ENCODE measurements around the gene PINLYP.
"Not testable (repeated sequence)": the region's sequence is repeated elsewhere in the genome, so short reads cannot be mapped to it uniquely, and the experiment has no call there.

PINLYP gene

DNA sequence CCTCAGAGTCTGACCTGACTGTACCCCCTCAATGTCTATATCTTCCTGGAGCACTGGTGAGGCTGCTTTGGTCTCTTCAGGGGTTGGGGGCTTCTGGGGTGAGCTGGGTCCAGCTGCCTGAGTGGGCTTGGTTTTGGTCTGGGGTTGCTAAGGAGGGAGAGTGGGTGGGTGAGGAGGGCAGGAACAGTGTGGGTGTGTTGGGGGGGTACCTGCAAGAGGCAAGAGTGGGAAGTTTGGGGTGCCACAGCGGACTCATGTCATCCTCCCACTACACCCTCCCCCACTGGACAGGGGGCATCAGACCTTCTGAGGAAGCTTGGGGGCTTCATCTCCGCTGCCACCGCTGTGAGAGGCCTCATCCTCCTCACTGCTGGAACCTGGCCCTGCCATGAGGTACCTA lies 29.0 kb upstream of the PINLYP start:
- no peak overlapping the region for H3K4me2 ChIP-seq (ENCODE audit: low read length)
- no peak overlapping the region for H4K8ac ChIP-seq (ENCODE audit: low read depth, low read length)
- no peak overlapping the region for H3K56ac ChIP-seq (ENCODE audit: low read length)
- H3K9ac ChIP-seq (ENCODE audit: low read length), result no peak overlapping the region
- no peak for DNase-seq
- no peak overlapping the region for H3K23ac ChIP-seq (ENCODE audit: low read length)
- WGBS (ENCODE audit: extremely low coverage, insufficient coverage, low lambda C conversion rate), result no CpG with 5 or more reads among the region's 3 CpGs
- H2BK15ac ChIP-seq (replicated peaks; ENCODE audit: low read depth), result no peak overlapping the region
- H3K79me1 ChIP-seq (ENCODE audit: low read length), result no peaks in the 10 kb centered on the region
- no peaks in the 10 kb centered on the region for H3K4me1 ChIP-seq (ENCODE audit: control insufficient read depth, low read depth, low read length)
- H4K5ac ChIP-seq (ENCODE audit: low read length), result no peak overlapping the region
- no peak overlapping the region for H3K4ac ChIP-seq (ENCODE audit: low read depth, low read length)
- no peaks in the 10 kb centered on the region for H3K79me2 ChIP-seq (ENCODE audit: control insufficient read depth, insufficient read depth, low read length)
- H3K4me3 ChIP-seq (ENCODE audit: low read length), result no peak overlapping the region
- no peak overlapping the region for H3K27ac ChIP-seq (ENCODE audit: low read depth, low read length)
- H3K18ac ChIP-seq (ENCODE audit: low read length), result no peak overlapping the region
- H2BK120ac ChIP-seq (ENCODE audit: low read depth, low read length), result no peak overlapping the region
- no peak overlapping the region for H2AK5ac ChIP-seq (ENCODE audit: low read length)
- no peak overlapping the region for H2BK5ac ChIP-seq (ENCODE audit: low read length)
- H3K36me3 ChIP-seq (ENCODE audit: control insufficient read depth, insufficient read depth, low read length), result peaks cover 6% of the 10 kb centered on the region
- no peaks in the 10 kb centered on the region for H3K27me3 ChIP-seq (ENCODE audit: insufficient read depth, low read length, poor library complexity)

DNA sequence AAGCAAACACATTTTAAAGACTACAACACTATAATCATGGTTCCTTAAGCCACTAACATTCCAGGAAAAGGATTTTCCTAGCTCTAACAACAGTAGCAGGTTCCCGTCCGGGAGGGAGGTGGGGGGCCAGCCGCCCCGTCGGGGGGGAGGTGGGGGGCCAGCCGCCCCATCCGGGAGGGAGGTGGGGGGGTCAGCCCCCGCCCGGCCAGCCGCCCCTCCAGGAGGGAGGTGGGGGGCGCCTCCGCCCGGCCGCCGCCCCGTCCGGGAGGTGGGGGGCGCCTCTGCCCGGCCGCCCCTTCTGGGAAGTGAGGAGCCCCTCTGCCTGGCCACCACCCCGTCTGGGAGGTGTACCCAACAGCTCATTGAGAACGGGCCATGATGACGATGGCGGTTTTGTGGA lies 27.7 kb upstream of the PINLYP start:
- H3K27ac ChIP-seq (ENCODE audit: low read depth, low read length); H3K79me2 ChIP-seq (ENCODE audit: control insufficient read depth, insufficient read depth, low read length); H2BK5ac ChIP-seq (ENCODE audit: low read length); H4K8ac ChIP-seq (ENCODE audit: low read depth, low read length); H3K18ac ChIP-seq (ENCODE audit: low read length); DNase-seq; H3K56ac ChIP-seq (ENCODE audit: low read length); H3K36me3 ChIP-seq (ENCODE audit: control insufficient read depth, insufficient read depth, low read length); H3K4me2 ChIP-seq (ENCODE audit: low read length); H2BK15ac ChIP-seq (replicated peaks; ENCODE audit: low read depth); H4K5ac ChIP-seq (ENCODE audit: low read length); H3K4me3 ChIP-seq (ENCODE audit: low read length); H2BK120ac ChIP-seq (ENCODE audit: low read depth, low read length); H3K79me1 ChIP-seq (ENCODE audit: low read length); H3K9ac ChIP-seq (ENCODE audit: low read length); H3K4me1 ChIP-seq (ENCODE audit: control insufficient read depth, low read depth, low read length); H3K4ac ChIP-seq (ENCODE audit: low read depth, low read length); H3K27me3 ChIP-seq (ENCODE audit: insufficient read depth, low read length, poor library complexity); H2AK5ac ChIP-seq (ENCODE audit: low read length); H3K23ac ChIP-seq (ENCODE audit: low read length): not testable (repeated sequence)
- WGBS (ENCODE audit: extremely low coverage, insufficient coverage, low lambda C conversion rate), result no CpG with 5 or more reads among the region's 24 CpGs

DNA sequence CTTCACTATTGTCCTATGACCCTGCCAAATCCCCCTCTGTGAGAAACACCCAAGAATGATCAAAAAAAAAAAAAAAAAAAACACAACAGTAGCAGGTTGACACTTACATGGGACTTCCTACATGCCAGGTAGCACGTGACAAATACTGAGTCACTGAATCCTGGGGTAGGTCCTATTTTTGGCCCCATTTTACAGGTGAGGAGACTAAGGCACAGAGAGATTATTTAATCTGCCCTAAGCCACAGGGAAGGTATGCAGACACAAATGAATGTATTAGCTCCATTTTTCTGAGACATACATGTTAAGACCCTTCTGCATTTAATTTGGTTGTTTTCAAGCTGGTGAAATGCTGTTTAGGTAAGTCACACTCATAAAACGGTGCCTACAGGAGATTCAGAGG lies 26.9 kb upstream of the PINLYP start:
- Histone ChIP-seq H3K4me1 (ENCODE audit: control insufficient read depth, low read depth, low read length) (no peaks in the 10 kb centered on the region), H2BK120ac (ENCODE audit: low read depth, low read length) (no peak overlapping the region), H3K79me2 (ENCODE audit: control insufficient read depth, insufficient read depth, low read length) (no peaks in the 10 kb centered on the region), H3K36me3 (ENCODE audit: control insufficient read depth, insufficient read depth, low read length) (peaks cover 6% of the 10 kb centered on the region), H2AK5ac (ENCODE audit: low read length) (no peak overlapping the region), H3K4me3 (ENCODE audit: low read length) (no peak overlapping the region), H4K5ac (ENCODE audit: low read length) (no peak overlapping the region), H3K79me1 (ENCODE audit: low read length) (no peaks in the 10 kb centered on the region), H3K9ac (ENCODE audit: low read length) (no peak overlapping the region), H3K56ac (ENCODE audit: low read length) (no peak overlapping the region), H3K18ac (ENCODE audit: low read length) (no peak overlapping the region), H3K4me2 (ENCODE audit: low read length) (no peak overlapping the region), H3K23ac (ENCODE audit: low read length) (no peak overlapping the region), H3K27me3 (ENCODE audit: insufficient read depth, low read length, poor library complexity) (no peaks in the 10 kb centered on the region), H3K4ac (ENCODE audit: low read depth, low read length) (no peak overlapping the region), H2BK5ac (ENCODE audit: low read length) (no peak overlapping the region), H3K27ac (ENCODE audit: low read depth, low read length) (no peak overlapping the region), H4K8ac (ENCODE audit: low read depth, low read length) (no peak overlapping the region), H2BK15ac (replicated peaks; ENCODE audit: low read depth) (no peak overlapping the region)
- WGBS (ENCODE audit: extremely low coverage, insufficient coverage, low lambda C conversion rate), result no CpG with 5 or more reads among the region's 2 CpGs
- no peak for DNase-seq

DNA sequence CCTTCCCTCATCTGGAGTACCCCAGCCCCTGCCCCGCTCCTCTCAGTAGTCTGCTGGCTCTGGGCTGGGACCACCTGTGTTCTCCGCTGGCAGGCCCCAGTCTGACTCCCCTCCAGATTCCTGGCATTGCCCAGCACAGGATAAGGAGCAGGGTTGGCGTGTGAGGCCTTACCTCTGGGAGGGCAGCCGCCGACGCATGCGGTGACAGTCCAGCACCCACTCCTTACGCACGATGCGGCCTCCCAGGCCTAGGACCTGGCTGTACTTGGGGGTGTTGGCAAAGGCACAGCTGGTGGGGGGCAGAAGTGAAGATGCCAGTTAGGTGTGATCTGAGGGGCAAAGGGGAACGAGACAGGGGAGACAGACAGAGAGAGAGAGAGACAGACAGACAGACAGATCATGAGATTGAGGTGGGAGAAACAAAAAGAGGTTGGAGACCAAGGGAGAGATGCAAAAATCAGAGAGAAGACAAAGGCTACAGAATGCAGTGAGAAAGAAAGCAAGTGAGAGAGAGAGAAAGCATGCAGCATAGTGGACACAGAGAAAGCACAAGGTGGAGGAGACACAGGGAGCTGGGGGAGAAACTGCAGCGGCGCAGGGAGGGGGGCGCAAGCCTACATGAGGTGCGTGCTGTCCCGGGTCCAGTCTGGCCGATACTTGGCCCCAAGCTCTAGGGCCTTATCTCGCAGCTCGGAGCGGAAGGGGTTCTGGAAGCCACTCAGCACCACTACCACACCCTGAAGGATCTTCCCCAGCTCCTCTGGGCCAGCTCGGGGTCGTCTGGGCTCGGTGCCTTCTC lies 24.0 kb upstream of the PINLYP start:
- H3K4me1 ChIP-seq (ENCODE audit: control insufficient read depth, low read depth, low read length), result no peaks in the 10 kb centered on the region
- H3K4me2 ChIP-seq (ENCODE audit: low read length), result no peak overlapping the region
- H3K9ac ChIP-seq (ENCODE audit: low read length), result no peak overlapping the region
- no CpG with 5 or more reads among the region's 23 CpGs for WGBS (ENCODE audit: extremely low coverage, insufficient coverage, low lambda C conversion rate)
- H3K56ac ChIP-seq (ENCODE audit: low read length), result no peak overlapping the region
- DNase-seq, result no peak
- H2BK5ac ChIP-seq (ENCODE audit: low read length), result no peak overlapping the region
- H3K79me1 ChIP-seq (ENCODE audit: low read length), result no peaks in the 10 kb centered on the region
- no peak overlapping the region for H3K18ac ChIP-seq (ENCODE audit: low read length)
- no peak overlapping the region for H3K4ac ChIP-seq (ENCODE audit: low read depth, low read length)
- no peaks in the 10 kb centered on the region for H3K27me3 ChIP-seq (ENCODE audit: insufficient read depth, low read length, poor library complexity)
- H3K79me2 ChIP-seq (ENCODE audit: control insufficient read depth, insufficient read depth, low read length), result no peaks in the 10 kb centered on the region
- H3K4me3 ChIP-seq (ENCODE audit: low read length), result no peak overlapping the region
- H3K23ac ChIP-seq (ENCODE audit: low read length), result no peak overlapping the region
- H3K27ac ChIP-seq (ENCODE audit: low read depth, low read length), result no peak overlapping the region
- no peak overlapping the region for H2AK5ac ChIP-seq (ENCODE audit: low read length)
- no peak overlapping the region for H2BK15ac ChIP-seq (replicated peaks; ENCODE audit: low read depth)
- H4K8ac ChIP-seq (ENCODE audit: low read depth, low read length), result no peak overlapping the region
- H4K5ac ChIP-seq (ENCODE audit: low read length), result no peak overlapping the region
- H3K36me3 ChIP-seq (ENCODE audit: control insufficient read depth, insufficient read depth, low read length), result peaks cover 6% of the 10 kb centered on the region
- H2BK120ac ChIP-seq (ENCODE audit: low read depth, low read length), result no peak overlapping the region

DNA sequence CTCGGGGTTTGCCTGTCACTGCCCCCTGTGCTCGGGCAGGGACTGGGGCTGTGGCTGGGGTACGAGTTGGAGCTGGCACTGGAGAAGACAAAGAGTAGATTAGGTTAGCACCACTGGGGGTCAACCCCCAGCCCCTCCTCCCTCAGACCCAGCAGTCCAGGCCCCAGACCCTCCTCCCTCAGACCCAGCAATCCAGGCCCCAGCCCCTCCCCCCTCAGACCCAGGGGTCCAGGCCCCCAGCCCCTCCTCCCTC lies 23.5 kb upstream of the PINLYP start:
- Histone ChIP-seq H3K4me3 (ENCODE audit: low read length) (no peak overlapping the region), H3K23ac (ENCODE audit: low read length) (no peak overlapping the region), H2BK5ac (ENCODE audit: low read length) (no peak overlapping the region), H2AK5ac (ENCODE audit: low read length) (no peak overlapping the region), H3K79me1 (ENCODE audit: low read length) (no peaks in the 10 kb centered on the region), H3K4me2 (ENCODE audit: low read length) (no peak overlapping the region), H3K79me2 (ENCODE audit: control insufficient read depth, insufficient read depth, low read length) (no peaks in the 10 kb centered on the region), H2BK15ac (replicated peaks; ENCODE audit: low read depth) (no peak overlapping the region), H3K4ac (ENCODE audit: low read depth, low read length) (no peak overlapping the region), H3K4me1 (ENCODE audit: control insufficient read depth, low read depth, low read length) (no peaks in the 10 kb centered on the region), H2BK120ac (ENCODE audit: low read depth, low read length) (no peak overlapping the region), H3K27me3 (ENCODE audit: insufficient read depth, low read length, poor library complexity) (no peaks in the 10 kb centered on the region), H3K27ac (ENCODE audit: low read depth, low read length) (no peak overlapping the region), H4K5ac (ENCODE audit: low read length) (no peak overlapping the region), H3K56ac (ENCODE audit: low read length) (no peak overlapping the region), H4K8ac (ENCODE audit: low read depth, low read length) (no peak overlapping the region), H3K9ac (ENCODE audit: low read length) (no peak overlapping the region), H3K18ac (ENCODE audit: low read length) (no peak overlapping the region), H3K36me3 (ENCODE audit: control insufficient read depth, insufficient read depth, low read length) (peaks cover 6% of the 10 kb centered on the region)
- DNase-seq, result no peak
- no CpG with 5 or more reads among the region's 3 CpGs for WGBS (ENCODE audit: extremely low coverage, insufficient coverage, low lambda C conversion rate)

DNA sequence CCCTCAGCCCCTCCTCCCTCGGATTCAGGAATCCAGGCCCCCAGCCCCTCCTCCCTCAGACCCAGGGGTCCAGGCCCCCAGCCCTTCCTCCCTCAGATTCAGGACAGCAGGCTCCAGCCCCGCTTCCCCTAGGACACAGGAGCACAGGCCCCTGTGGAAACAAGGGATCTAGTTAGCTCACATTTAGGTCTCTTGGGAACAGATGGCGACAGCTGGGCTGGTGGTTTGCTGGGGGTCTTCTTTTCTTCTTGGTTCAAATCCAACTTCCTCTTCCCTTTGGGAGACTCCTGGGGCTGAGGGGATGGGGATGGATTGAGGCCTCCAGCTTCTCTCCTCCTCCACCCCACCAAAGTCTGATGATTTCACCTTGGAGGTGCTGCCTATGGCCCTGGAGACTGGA lies 23.0 kb upstream of the PINLYP start:
- whole genome bisulfite sequencing (ENCODE audit: extremely low coverage, insufficient coverage, low lambda C conversion rate), result no CpG with 5 or more reads among the region's 3 CpGs
- H4K5ac ChIP-seq (ENCODE audit: low read length), result no peak overlapping the region
- no peaks in the 10 kb centered on the region for H3K27me3 ChIP-seq (ENCODE audit: insufficient read depth, low read length, poor library complexity)
- no peaks in the 10 kb centered on the region for H3K79me2 ChIP-seq (ENCODE audit: control insufficient read depth, insufficient read depth, low read length)
- no peak for DNase-seq
- no peak overlapping the region for H2BK5ac ChIP-seq (ENCODE audit: low read length)
- no peak overlapping the region for H2BK15ac ChIP-seq (replicated peaks; ENCODE audit: low read depth)
- H4K8ac ChIP-seq (ENCODE audit: low read depth, low read length), result no peak overlapping the region
- H3K4me2 ChIP-seq (ENCODE audit: low read length), result no peak overlapping the region
- no peak overlapping the region for H2AK5ac ChIP-seq (ENCODE audit: low read length)
- peaks cover 6% of the 10 kb centered on the region for H3K36me3 ChIP-seq (ENCODE audit: control insufficient read depth, insufficient read depth, low read length)
- no peak overlapping the region for H3K56ac ChIP-seq (ENCODE audit: low read length)
- H3K23ac ChIP-seq (ENCODE audit: low read length), result no peak overlapping the region
- H3K9ac ChIP-seq (ENCODE audit: low read length), result no peak overlapping the region
- H3K79me1 ChIP-seq (ENCODE audit: low read length), result no peaks in the 10 kb centered on the region
- H3K4me3 ChIP-seq (ENCODE audit: low read length), result no peak overlapping the region
- H3K27ac ChIP-seq (ENCODE audit: low read depth, low read length), result no peak overlapping the region
- no peak overlapping the region for H2BK120ac ChIP-seq (ENCODE audit: low read depth, low read length)
- H3K18ac ChIP-seq (ENCODE audit: low read length), result no peak overlapping the region
- no peaks in the 10 kb centered on the region for H3K4me1 ChIP-seq (ENCODE audit: control insufficient read depth, low read depth, low read length)
- no peak overlapping the region for H3K4ac ChIP-seq (ENCODE audit: low read depth, low read length)
